Measurements from ENCODE around the gene FAHD2A.
"Not testable (repeated sequence)": the region's sequence is repeated elsewhere in the genome, so short reads cannot be mapped to it uniquely, and the experiment has no call there.

The FAHD2A gene

GRCh38 chr2:95435162-95435871 is 32.8 kb downstream of the FAHD2A start:
- H3K4me1 ChIP-seq (ENCODE audit: control insufficient read depth, insufficient read depth, low read length); H3K27ac ChIP-seq (ENCODE audit: low read depth, low read length); H3K4me3 ChIP-seq (ENCODE audit: low read length); H3K36me3 ChIP-seq (ENCODE audit: control insufficient read depth, insufficient read depth, low read length); H3K9ac ChIP-seq (ENCODE audit: low read length); H3K27me3 ChIP-seq (ENCODE audit: control insufficient read depth, insufficient read depth, low read length): not testable (repeated sequence)

- not testable (repeated sequence) for H3K4me3 ChIP-seq (ENCODE audit: low read length); H3K27ac ChIP-seq (ENCODE audit: low read depth, low read length); H3K9ac ChIP-seq (ENCODE audit: low read length); H3K36me3 ChIP-seq (ENCODE audit: control insufficient read depth, insufficient read depth, low read length); H3K4me1 ChIP-seq (ENCODE audit: control insufficient read depth, insufficient read depth, low read length); H3K27me3 ChIP-seq (ENCODE audit: control insufficient read depth, insufficient read depth, low read length)
Observed at GRCh38 chr2:95435872-95436209, 33.3 kb downstream of the FAHD2A start.

GRCh38 chr2:95442474-95443099 is 40.1 kb downstream of the FAHD2A start:
- not testable (repeated sequence) for H3K27me3 ChIP-seq (ENCODE audit: control insufficient read depth, insufficient read depth, low read length); H3K4me1 ChIP-seq (ENCODE audit: control insufficient read depth, insufficient read depth, low read length)

GRCh38 chr2:95445317-95445716 is 42.8 kb downstream of the FAHD2A start:
- not testable (repeated sequence) for H3K27ac ChIP-seq (ENCODE audit: low read depth, low read length); H3K4me3 ChIP-seq (ENCODE audit: low read length); H3K9ac ChIP-seq (ENCODE audit: low read length); H3K4me1 ChIP-seq (ENCODE audit: control insufficient read depth, insufficient read depth, low read length); H3K27me3 ChIP-seq (ENCODE audit: control insufficient read depth, insufficient read depth, low read length); H3K36me3 ChIP-seq (ENCODE audit: control insufficient read depth, insufficient read depth, low read length)

More at GRCh38 chr2:95442474-95443099, 40.1 kb downstream of the FAHD2A start:
- not testable (repeated sequence) for H3K27ac ChIP-seq (ENCODE audit: low read depth, low read length); H3K9ac ChIP-seq (ENCODE audit: low read length); H3K4me3 ChIP-seq (ENCODE audit: low read length); H3K36me3 ChIP-seq (ENCODE audit: control insufficient read depth, insufficient read depth, low read length)

- H3K9ac ChIP-seq (ENCODE audit: low read length); H3K27ac ChIP-seq (ENCODE audit: low read depth, low read length); H3K4me3 ChIP-seq (ENCODE audit: low read length); H3K27me3 ChIP-seq (ENCODE audit: control insufficient read depth, insufficient read depth, low read length); H3K36me3 ChIP-seq (ENCODE audit: control insufficient read depth, insufficient read depth, low read length); H3K4me1 ChIP-seq (ENCODE audit: control insufficient read depth, insufficient read depth, low read length): not testable (repeated sequence)
Observed at GRCh38 chr2:95463292-95463691, 60.8 kb downstream of the FAHD2A start.

Data from rectal smooth muscle tissue (tissue), 1 donor.